Panc1 (cell line): ENCODE measurements around the gene CDCA7L. TPM values are rescaled to one million over a fixed set of nuclear protein-coding genes. Genes with fewer than 3 reads are reported as not detected.

Experiments used
- ATAC-seq: fragments of 200-7000 bp; cut with Tn5 transposase; 2 replicates; pipeline ENCODE4 v1.9.1; 2020; ENCODE audit warnings: mild to moderate bottlenecking, moderate library complexity
- BruUV-seq: library from RNA; stranded (reverse); fragments of 400-500 nt; replicated peaks from 2 replicates; lab custom pipeline; 2021; lab: Mats Ljungman, UMichigan
- CTCF ChIA-PET: fragments of 300-600 bp; sonication (Branson Sonifier 250); formaldehyde crosslinking; loops from one replicate; lab custom pipeline; 2022; ENCODE audit warnings: antibody characterized with exemption; lab: Charles Lee
- POLR2A ChIA-PET: fragments of 300-600 bp; sonication (Branson Sonifier 250); formaldehyde crosslinking; loops from one replicate; lab custom pipeline; 2022; ENCODE audit warnings: antibody characterized with exemption; lab: Charles Lee
- DNase-seq: peaks from one replicate; pipeline ENCODE4 v3.0.0-alpha.2; 2010; ENCODE audit warnings: low read depth, low spot score
- H3K27ac ChIP-seq: 2 replicates; pipeline ENCODE4 v1.5.1; 2011; ENCODE audit warnings: mild to moderate bottlenecking, low read length, inconsistent platforms
- H3K27me3 ChIP-seq: fragments of 200-500 bp; sonication (Bioruptor generic); 2 replicates; pipeline ENCODE4 v1.6.0; 2014; ENCODE audit warnings: low read length, inconsistent platforms; ENCODE audit not compliant: control insufficient read depth, insufficient read depth
- H3K36me3 ChIP-seq: fragments of 200-500 bp; sonication (Bioruptor generic); 2 replicates; pipeline ENCODE4 v1.5.1; 2014; ENCODE audit warnings: inconsistent platforms, mild to moderate bottlenecking, low read length, moderate library complexity; ENCODE audit not compliant: control insufficient read depth, insufficient read depth
- H3K4me1 ChIP-seq: 2 replicates; pipeline ENCODE4 v1.5.1; 2011; ENCODE audit warnings: inconsistent platforms, mild to moderate bottlenecking, low read length, moderate library complexity; ENCODE audit not compliant: control insufficient read depth, insufficient read depth
- H3K4me3 ChIP-seq, 2 experiments: 2 replicates each; pipeline ENCODE4 v1.5.1; 2011 to 2012; ENCODE audit warnings: low read depth in 2 of 2, low read length in 2 of 2, mild to moderate bottlenecking in 2 of 2, inconsistent platforms in 1 of 2, moderate library complexity in 1 of 2
- H3K9me3 ChIP-seq: fragments of 200-500 bp; sonication (Bioruptor generic); 2 replicates; pipeline ENCODE4 v1.5.1; 2014; ENCODE audit warnings: low read depth, mild to moderate bottlenecking, inconsistent platforms, low read length, moderate library complexity; ENCODE audit not compliant: control insufficient read depth, insufficient read depth
- CTCF ChIP-seq: fragments of 450-650 bp; IDR thresholded peaks from 2 replicates; pipeline ENCODE4 v1.5.1; 2017; ENCODE audit warnings: mild to moderate bottlenecking
- POLR2AphosphoS5 ChIP-seq: IDR thresholded peaks from 2 replicates; pipeline ENCODE4 v1.6.1; 2012; ENCODE audit warnings: mild to moderate bottlenecking, low read depth, low read length, moderate library complexity
- REST ChIP-seq, 2 experiments: IDR thresholded peaks; 2 replicates each; pipeline ENCODE4 v1.6.1; 2011 to 2012; ENCODE audit warnings: low read depth in 2 of 2, control low read depth in 1 of 2, low read length in 1 of 2, mild to moderate bottlenecking in 1 of 2, moderate library complexity in 1 of 2; ENCODE audit not compliant: insufficient read depth in 1 of 2
- SIN3A ChIP-seq: IDR thresholded peaks from 2 replicates; pipeline ENCODE4 v1.6.1; 2012; ENCODE audit warnings: low read depth, mild to moderate bottlenecking, low read length, moderate library complexity, borderline replicate concordance; ENCODE audit not compliant: insufficient read depth
- TCF7L2 ChIP-seq: IDR thresholded peaks from 2 replicates; pipeline ENCODE4 v1.6.1; 2011; ENCODE audit warnings: mild to moderate bottlenecking, low read depth, low read length, inconsistent platforms
- in situ Hi-C: cut with HindIII; loops from 2 replicates; pipeline ENCODE4 v1.10.0; 2016; ENCODE audit warnings: low sequenced_read_pairs, low pct_unique_long_range_greater_than_20kb
- intact Hi-C: fragments of 100-400 bp; cut with micrococcal nuclease; formaldehyde crosslinking; loops from one replicate; pipeline ENCODE4 v1.10.0; 2022; ENCODE audit not compliant: unreplicated experiment
- total RNA-seq: library from RNA; stranded (reverse); gene quantifications from one replicate; pipeline ENCODE4 v1.2.1, GENCODE V29; 2021; ENCODE audit not compliant: unreplicated experiment

Gene CDCA7L
- total RNA-seq, 1 experiment from 2014 or later = 46.1 TPM

GRCh38 chr7:21887779-21888178 is 57.9 kb downstream of the CDCA7L start:
- ChIA-PET POLR2A (interaction anchor here (0.6 kb wide), 1 partner anchor 25 kb away, joined by 4 read pairs; no protein-coding TSS in a partner anchor), CTCF (interaction anchor here (0.7 kb wide), 1 partner anchor 182 kb away, joined by 3 read pairs; no protein-coding TSS in a partner anchor)
- Histone ChIP-seq H3K4me1 (no peaks in the 10 kb centered on the region), H3K4me3 (no peak overlapping the region), H3K9me3 (no peaks in the 10 kb centered on the region), H3K27me3 (no peaks in the 10 kb centered on the region; the same call in 1 of the 2 replicates), H3K36me3 (no peaks in the 10 kb centered on the region), H3K27ac (no peak overlapping the region)
- intact Hi-C loops = no loop called here
- TF ChIP-seq TCF7L2 = no peak
- in situ Hi-C loops = no loop called here
- ATAC-seq (no peak), DNase-seq (no peak)
- no TSS peak for BruUV-seq

- no peaks in the 10 kb centered on the region; the same call in 1 of the 2 replicates for H3K27me3 ChIP-seq
- H3K4me1 ChIP-seq = no peaks in the 10 kb centered on the region
- no peak overlapping the region for H3K4me3 ChIP-seq
- no peak overlapping the region for H3K27ac ChIP-seq
- CTCF ChIA-PET = no interaction called here
- no peaks in the 10 kb centered on the region for H3K36me3 ChIP-seq
- POLR2A ChIA-PET = no interaction called here
- DNase-seq = no peak
- no peaks in the 10 kb centered on the region for H3K9me3 ChIP-seq
- BruUV-seq = no TSS peak
- intact Hi-C loops = no loop called here
- in situ Hi-C loops = no loop called here
- TF ChIP-seq REST (IDR thresholded peaks at IDR 0.05; ENCODE audit: insufficient read depth in 1 of 2, low read depth in 2 of 2, low read length in 1 of 2) = no peak
- TF ChIP-seq CTCF = no peak
- no peak for TF ChIP-seq POLR2AphosphoS5
- TF ChIP-seq SIN3A = no peak
- no peak for TF ChIP-seq TCF7L2
- no peak for ATAC-seq
These were observed 58.3 kb downstream of the CDCA7L start for GRCh38 chr7:21887353-21887752.

- no TSS peak for BruUV-seq
- POLR2A ChIA-PET = no interaction called here
- TF ChIP-seq POLR2AphosphoS5 (no peak), CTCF (no peak), TCF7L2 (no peak), REST (IDR thresholded peaks at IDR 0.05; ENCODE audit: insufficient read depth in 1 of 2, low read depth in 2 of 2, low read length in 1 of 2) (no peak), SIN3A (no peak)
- ATAC-seq (no peak), DNase-seq (no peak)
- no peaks in the 10 kb centered on the region for H3K4me1 ChIP-seq
- intact Hi-C loops (no loop called here), in situ Hi-C loops (no loop called here)
- CTCF ChIA-PET = no interaction called here
- no peaks in the 10 kb centered on the region for H3K36me3 ChIP-seq
- peaks cover 2% of the 10 kb centered on the region; the same call in 1 of the 2 replicates for H3K27me3 ChIP-seq
- no peak overlapping the region for H3K27ac ChIP-seq
- no peak overlapping the region for H3K4me3 ChIP-seq
- no peaks in the 10 kb centered on the region for H3K9me3 ChIP-seq
These were observed 59.3 kb downstream of the CDCA7L start for GRCh38 chr7:21886396-21886795.
